DOHH2 (cell line): ENCODE data around the gene PKDCC.

Experiments used
- H3F3A ChIP-seq: fragments of 200-600 bp; sonication (generic), shearing (Covaris generic); 2 replicates; pipeline ENCODE4 v1.6.0; 2016; ENCODE audit warnings: antibody characterized with exemption, mild to moderate bottlenecking; ENCODE audit not compliant: control insufficient read depth, insufficient read depth
- H3K27ac ChIP-seq: fragments of 200-600 bp; sonication (generic); 2 replicates; pipeline ENCODE4 v1.5.1; 2014; ENCODE audit warnings: low read depth, mild to moderate bottlenecking, low read length, moderate library complexity
- H3K27me3 ChIP-seq: fragments of 200-600 bp; sonication (generic); 2 replicates; pipeline ENCODE4 v1.6.1; 2014; ENCODE audit warnings: mild to moderate bottlenecking, low read length, mixed read lengths; ENCODE audit not compliant: control insufficient read depth
- H3K36me3 ChIP-seq: fragments of 200-600 bp; sonication (generic); 2 replicates; pipeline ENCODE4 v1.6.1; 2014; ENCODE audit warnings: mild to moderate bottlenecking, low read length, moderate library complexity, mixed read lengths; ENCODE audit not compliant: control insufficient read depth
- H3K4me1 ChIP-seq: fragments of 200-600 bp; sonication (generic); 2 replicates; pipeline ENCODE4 v1.6.1; 2014; ENCODE audit warnings: mild to moderate bottlenecking, low read length, mixed read lengths; ENCODE audit not compliant: control insufficient read depth
- H3K4me2 ChIP-seq: fragments of 200-600 bp; sonication (generic); 2 replicates; pipeline ENCODE4 v1.6.0; 2014; ENCODE audit warnings: mild to moderate bottlenecking, low read length, moderate library complexity
- H3K4me3 ChIP-seq: fragments of 200-600 bp; sonication (generic); 2 replicates; pipeline ENCODE4 v1.5.1; 2014; ENCODE audit warnings: mild to moderate bottlenecking, low read length, mixed read lengths
- H3K79me2 ChIP-seq: fragments of 200-600 bp; sonication (generic); 2 replicates; pipeline ENCODE4 v1.6.1; 2014; ENCODE audit warnings: mild to moderate bottlenecking, low read length, mixed read lengths; ENCODE audit not compliant: control insufficient read depth
- H3K9me2 ChIP-seq: fragments of 200-600 bp; sonication (generic); replicated peaks from 2 replicates; pipeline ENCODE4 v1.6.1; 2014; ENCODE audit warnings: mild to moderate bottlenecking, low read length, mixed read lengths; ENCODE audit not compliant: control insufficient read depth
- H3K9me3 ChIP-seq: fragments of 200-600 bp; sonication (generic); 2 replicates; pipeline ENCODE4 v1.6.1; 2014; ENCODE audit warnings: antibody characterized with exemption, low read length, mixed read lengths; ENCODE audit not compliant: control insufficient read depth, insufficient read depth
- H4K20me1 ChIP-seq: fragments of 200-600 bp; sonication (generic); 2 replicates; pipeline ENCODE4 v1.6.0; 2014; ENCODE audit warnings: low read depth, mild to moderate bottlenecking, antibody characterized with exemption, low read length, moderate library complexity; ENCODE audit not compliant: control insufficient read depth, insufficient read depth
- CTCF ChIP-seq: fragments of 200-600 bp; sonication (generic); IDR thresholded peaks from one replicate; pipeline ENCODE4 v1.5.1; 2014; ENCODE audit warnings: antibody characterized with exemption, mild to moderate bottlenecking, low read depth, low read length; ENCODE audit not compliant: poor library complexity, severe bottlenecking
- EZH2phosphoT487 ChIP-seq: fragments of 200-600 bp; sonication (generic); IDR thresholded peaks from 2 replicates; pipeline ENCODE4 v1.6.1; 2017; ENCODE audit warnings: borderline replicate concordance, mild to moderate bottlenecking, antibody characterized with exemption, low read length, moderate library complexity, mixed read lengths

Gene PKDCC

GRCh38 chr2:42087857-42088195, 40.0 kb downstream of the PKDCC start:
- peaks cover 29% of the 10 kb centered on the region for H3K27me3 ChIP-seq

GRCh38 chr2:42089340-42089925, 41.6 kb downstream of the PKDCC start:
- TF ChIP-seq CTCF (peak; percentile 80), EZH2phosphoT487 (no peak)
- Histone ChIP-seq H3K4me3 (no peak overlapping the region), H3K27me3 (peaks cover 38% of the 10 kb centered on the region), H3K36me3 (no peaks in the 10 kb centered on the region), H3F3A (no peaks in the 10 kb centered on the region), H3K79me2 (no peaks in the 10 kb centered on the region), H4K20me1 (no peaks in the 10 kb centered on the region), H3K27ac (no peak overlapping the region), H3K9me3 (no peaks in the 10 kb centered on the region), H3K4me1 (no peaks in the 10 kb centered on the region), H3K9me2 (no peaks in the 10 kb centered on the region), H3K4me2 (no peak overlapping the region)

More at GRCh38 chr2:42087857-42088195, 40.0 kb downstream of the PKDCC start:
- Histone ChIP-seq H3F3A (no peaks in the 10 kb centered on the region), H3K4me3 (no peak overlapping the region), H3K9me3 (no peaks in the 10 kb centered on the region), H3K4me2 (no peak overlapping the region), H3K27ac (no peak overlapping the region), H3K4me1 (no peaks in the 10 kb centered on the region), H3K79me2 (no peaks in the 10 kb centered on the region), H3K36me3 (no peaks in the 10 kb centered on the region), H4K20me1 (no peaks in the 10 kb centered on the region), H3K9me2 (no peaks in the 10 kb centered on the region)
- TF ChIP-seq EZH2phosphoT487, result no peak
- no peak for TF ChIP-seq CTCF

GRCh38 chr2:42090216-42090615, 42.4 kb downstream of the PKDCC start:
- TF ChIP-seq EZH2phosphoT487 (no peak), CTCF (no peak)
- Histone ChIP-seq H3F3A (no peaks in the 10 kb centered on the region), H3K9me2 (no peaks in the 10 kb centered on the region), H3K9me3 (no peaks in the 10 kb centered on the region), H3K4me3 (no peak overlapping the region), H3K36me3 (no peaks in the 10 kb centered on the region), H3K4me2 (no peak overlapping the region), H3K27me3 (peaks cover 42% of the 10 kb centered on the region), H3K27ac (no peak overlapping the region), H3K4me1 (no peaks in the 10 kb centered on the region), H4K20me1 (no peaks in the 10 kb centered on the region), H3K79me2 (no peaks in the 10 kb centered on the region)
